ENCODE measurements around the gene AXIN2.

AXIN2 gene

DNA sequence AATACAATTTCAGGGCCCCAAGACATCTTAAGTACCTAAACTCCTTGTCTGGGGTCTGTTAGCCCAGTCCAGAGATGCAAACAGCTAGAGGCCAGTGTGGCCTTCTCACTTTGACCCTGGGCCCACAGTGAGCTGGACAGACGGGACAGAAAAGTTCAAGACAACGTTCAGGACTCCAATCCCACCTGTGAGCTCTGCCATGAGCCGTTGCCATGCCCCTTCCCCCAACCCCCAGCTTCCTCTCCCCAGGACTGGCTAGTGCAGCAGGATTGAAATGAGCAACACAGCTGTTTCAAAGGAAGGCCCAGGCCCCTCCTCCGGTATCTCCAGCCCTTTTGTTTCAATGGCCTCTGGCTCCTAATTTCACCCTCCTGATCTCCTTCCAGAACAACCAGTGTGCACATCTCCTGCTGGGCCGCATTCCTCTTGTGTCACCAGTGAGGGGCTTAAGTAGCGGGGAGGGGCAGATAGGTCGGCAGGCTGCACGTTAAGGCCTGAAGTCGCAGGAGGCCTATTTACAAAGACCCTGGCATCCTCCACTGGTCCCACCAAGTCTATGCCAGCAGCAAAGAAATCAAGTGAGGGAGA lies 11.3 kb downstream of the AXIN2 start:
- Mint-ChIP-seq H3K27me3 (ENCODE audit: low read depth) (no peaks in the 10 kb centered on the region), H3K27ac (peak overlapping the region; percentile 33 to 71 (median 55))

DNA sequence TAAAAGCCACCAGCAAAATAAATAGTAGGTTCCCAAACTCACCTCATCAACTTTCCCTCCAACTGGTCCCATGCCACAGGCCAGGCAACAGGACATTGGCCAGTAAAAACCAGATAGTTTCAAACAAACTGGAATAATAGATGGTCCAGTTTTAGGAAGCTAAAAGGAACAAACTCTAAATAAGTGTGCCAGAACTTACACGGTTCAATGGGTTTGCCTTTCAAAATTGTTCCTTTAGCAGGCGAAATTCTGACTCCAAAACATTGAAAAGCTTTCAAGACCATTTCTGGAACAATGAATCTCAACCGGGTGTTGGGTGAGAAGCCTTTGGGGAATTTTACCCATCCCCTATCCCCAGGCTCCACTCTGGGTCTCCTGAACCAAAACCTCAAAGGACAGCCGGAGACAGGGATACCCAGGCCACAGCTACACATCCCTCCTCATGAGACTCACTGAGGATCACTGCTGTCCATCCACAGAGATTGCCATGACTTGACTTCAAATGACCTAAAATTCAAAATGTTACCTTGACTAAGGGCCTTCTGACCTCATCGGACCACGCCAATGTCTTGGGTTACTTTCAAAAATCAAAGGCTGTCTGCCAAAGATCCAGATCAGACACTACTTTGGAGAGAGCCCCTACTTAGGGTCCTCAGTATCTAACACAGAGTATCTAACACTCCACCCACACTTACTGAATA lies 13.0 kb downstream of the AXIN2 start:
- TF ChIP-seq, protein P1, sequence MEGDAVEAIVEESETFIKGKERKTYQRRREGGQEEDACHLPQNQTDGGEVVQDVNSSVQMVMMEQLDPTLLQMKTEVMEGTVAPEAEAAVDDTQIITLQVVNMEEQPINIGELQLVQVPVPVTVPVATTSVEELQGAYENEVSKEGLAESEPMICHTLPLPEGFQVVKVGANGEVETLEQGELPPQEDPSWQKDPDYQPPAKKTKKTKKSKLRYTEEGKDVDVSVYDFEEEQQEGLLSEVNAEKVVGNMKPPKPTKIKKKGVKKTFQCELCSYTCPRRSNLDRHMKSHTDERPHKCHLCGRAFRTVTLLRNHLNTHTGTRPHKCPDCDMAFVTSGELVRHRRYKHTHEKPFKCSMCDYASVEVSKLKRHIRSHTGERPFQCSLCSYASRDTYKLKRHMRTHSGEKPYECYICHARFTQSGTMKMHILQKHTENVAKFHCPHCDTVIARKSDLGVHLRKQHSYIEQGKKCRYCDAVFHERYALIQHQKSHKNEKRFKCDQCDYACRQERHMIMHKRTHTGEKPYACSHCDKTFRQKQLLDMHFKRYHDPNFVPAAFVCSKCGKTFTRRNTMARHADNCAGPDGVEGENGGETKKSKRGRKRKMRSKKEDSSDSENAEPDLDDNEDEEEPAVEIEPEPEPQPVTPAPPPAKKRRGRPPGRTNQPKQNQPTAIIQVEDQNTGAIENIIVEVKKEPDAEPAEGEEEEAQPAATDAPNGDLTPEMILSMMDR (IDR thresholded peaks at IDR 0.05; ENCODE audit: unreplicated experiment in 3 of 3) = no peak
- no peaks in the 10 kb centered on the region for H3K9me3 Mint-ChIP-seq

More for the DNA sequence above, 11.3 kb downstream of the AXIN2 start:
- Mint-ChIP-seq H3K36me3 (ENCODE audit: low read depth) (peaks cover 60% of the 10 kb centered on the region), H3K4me1 (peaks cover 65% of the 10 kb centered on the region), H3K4me3 (peak overlapping the region in 2 of 3 experiments; percentile 2 to 27), H3K9me3 (no peaks in the 10 kb centered on the region)
- TF ChIP-seq, protein P1 (IDR thresholded peaks at IDR 0.05; ENCODE audit: unreplicated experiment in 3 of 3) = no peak

DNA sequence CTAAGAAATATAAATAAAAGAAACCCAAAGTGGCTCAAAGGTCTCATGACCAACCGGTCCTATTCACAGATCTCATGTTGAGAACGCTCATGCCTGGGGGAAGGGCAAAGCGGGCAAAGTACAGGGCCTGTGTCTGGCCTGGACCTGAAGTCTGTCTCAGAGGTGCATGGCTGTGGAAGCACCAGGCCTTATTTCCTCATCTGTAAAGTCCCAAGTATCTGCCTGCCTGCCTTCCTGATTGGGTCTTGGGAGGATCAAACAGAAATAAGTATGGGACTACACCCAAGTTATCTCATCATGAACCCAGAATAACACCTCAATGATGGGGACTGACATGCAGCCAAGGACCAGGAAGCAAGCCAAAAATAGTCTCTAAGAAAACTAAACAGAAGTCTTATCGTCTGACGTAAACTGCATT lies 14.2 kb downstream of the AXIN2 start:
- H3K27me3 Mint-ChIP-seq (ENCODE audit: low read depth) = no peaks in the 10 kb centered on the region
- TF ChIP-seq, protein P1 (IDR thresholded peaks at IDR 0.05; ENCODE audit: unreplicated experiment in 3 of 3) = no peak
- H3K4me3 Mint-ChIP-seq = no peak overlapping the region
- peaks cover 75% of the 10 kb centered on the region for H3K36me3 Mint-ChIP-seq (ENCODE audit: low read depth)
- H3K4me1 Mint-ChIP-seq = peaks cover 81% of the 10 kb centered on the region
- peak overlapping the region; percentile 5 to 65 (median 36) for H3K27ac Mint-ChIP-seq
- H3K9me3 Mint-ChIP-seq = no peaks in the 10 kb centered on the region

More for the DNA sequence above, 13.0 kb downstream of the AXIN2 start:
- Mint-ChIP-seq H3K27ac (peak overlapping the region in 2 of 3 experiments; percentile 15), H3K36me3 (ENCODE audit: low read depth) (peaks cover 72% of the 10 kb centered on the region), H3K27me3 (ENCODE audit: low read depth) (no peaks in the 10 kb centered on the region), H3K4me3 (no peak overlapping the region), H3K4me1 (peaks cover 76% of the 10 kb centered on the region)

DNA sequence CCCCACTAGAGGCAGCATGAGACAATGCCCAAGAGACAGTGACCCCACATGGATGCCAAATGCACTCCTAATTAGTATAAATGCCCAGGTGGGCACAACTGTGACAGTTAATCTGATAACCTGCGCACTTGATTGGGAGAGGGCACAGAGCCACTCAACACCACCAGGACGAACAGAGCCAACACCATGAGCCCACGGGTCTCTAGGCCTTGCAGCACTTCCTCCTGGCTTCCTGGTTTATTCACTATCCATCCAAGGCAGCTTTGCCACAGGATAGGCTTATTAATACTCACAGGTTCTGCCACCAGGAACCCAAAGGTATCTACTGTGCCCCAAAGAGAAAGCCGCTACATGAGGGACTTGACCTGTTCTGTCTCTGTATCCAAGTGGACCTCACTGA lies 14.9 kb downstream of the AXIN2 start:
- H3K4me3 Mint-ChIP-seq = no peak overlapping the region
- TF ChIP-seq, protein P1 (IDR thresholded peaks at IDR 0.05; ENCODE audit: unreplicated experiment in 3 of 3) = no peak
- peaks cover 77% of the 10 kb centered on the region for H3K4me1 Mint-ChIP-seq
- H3K27ac Mint-ChIP-seq = peak overlapping the region; percentile 36 to 67 (median 65)
- peaks cover 77% of the 10 kb centered on the region for H3K36me3 Mint-ChIP-seq (ENCODE audit: low read depth)
- no peaks in the 10 kb centered on the region for H3K27me3 Mint-ChIP-seq (ENCODE audit: low read depth)
- no peaks in the 10 kb centered on the region for H3K9me3 Mint-ChIP-seq

GRCh38 chr17:65545705-65546523 lies 15.5 kb downstream of the AXIN2 start:
- peak overlapping the region; percentile 36 to 67 (median 65) for H3K27ac Mint-ChIP-seq
- H3K27me3 Mint-ChIP-seq (ENCODE audit: low read depth) = no peaks in the 10 kb centered on the region
- peaks cover 81% of the 10 kb centered on the region for H3K36me3 Mint-ChIP-seq (ENCODE audit: low read depth)
- H3K4me1 Mint-ChIP-seq = peaks cover 77% of the 10 kb centered on the region
- H3K4me3 Mint-ChIP-seq = peak overlapping the region in 1 of 3 experiments; percentile 34
- no peaks in the 10 kb centered on the region for H3K9me3 Mint-ChIP-seq
- TF ChIP-seq, protein P1 (IDR thresholded peaks at IDR 0.05; ENCODE audit: unreplicated experiment in 3 of 3) = no peak

Measured in nephron (organoid).